ENCODE results near the gene HDAC4. TPM values are rescaled to one million over a fixed set of nuclear protein-coding genes. Genes with fewer than 3 reads are reported as not detected.
A peak's percentile ranks its signal among the peaks of the same experiment; 100 is the strongest.

HDAC4 gene
- total and polyA plus RNA-seq, 9 of the 15 experiments (the other 6 are each of a cell fraction or from before 2014, with no cell fraction given) = 0.11 to 20.2 (median 4.0) TPM

- TF ChIP-seq ZNF407 (IDR thresholded peaks at IDR 0.05; ENCODE audit: low read depth) (no peak), ZBTB49 (CRISPR knock-in tag; IDR thresholded peaks at IDR 0.05; ENCODE audit: borderline replicate concordance) (no peak), SP2 (IDR thresholded peaks at IDR 0.05; ENCODE audit: extremely low read depth, low read depth, low read length, poor library complexity, severe bottlenecking) (peak; percentile 67), JUNB (CRISPR knock-in tag; conservative IDR thresholded peaks at IDR 0.05) (no peak), NRF1 (conservative IDR thresholded peaks at IDR 0.05 in 1 of 2, IDR thresholded peaks at IDR 0.05 in 1 of 2) (peak; percentile 94 to 96), ZNF347 (CRISPR knock-in tag; IDR thresholded peaks at IDR 0.05; ENCODE audit: low read depth) (no peak), MYNN (IDR thresholded peaks at IDR 0.05) (no peak), MYNN (CRISPR knock-in tag; IDR thresholded peaks at IDR 0.05) (no peak), ZNF551 (CRISPR knock-in tag; IDR thresholded peaks at IDR 0.05) (no peak), NBN (IDR thresholded peaks at IDR 0.05; ENCODE audit: low read depth) (no peak), ZNF134 (CRISPR knock-in tag; conservative IDR thresholded peaks at IDR 0.05) (no peak), SRSF3 (IDR thresholded peaks at IDR 0.05; ENCODE audit: insufficient read depth, low read length) (no peak), TCF7 (IDR thresholded peaks at IDR 0.05; ENCODE audit: borderline replicate concordance) (no peak), KDM5B (IDR thresholded peaks at IDR 0.05; ENCODE audit: insufficient replicate concordance, low read depth, low read length) (peak; percentile 80), ZNF398 (CRISPR knock-in tag; IDR thresholded peaks at IDR 0.05) (no peak)
These were observed 454 bp upstream of the HDAC4 start (continued) for GRCh38 chr2:239401067-239401880.
